HUES6 (cell line): ENCODE results near the gene HOXD3.

Source experiments
- H3K27ac ChIP-seq: 2 replicates; pipeline ENCODE4 v1.7.0; 2013; ENCODE audit warnings: low read depth, mild to moderate bottlenecking, low read length, inconsistent platforms
- H3K27me3 ChIP-seq: 2 replicates; pipeline ENCODE4 v1.6.1; 2013; ENCODE audit warnings: low read length; ENCODE audit not compliant: control insufficient read depth, insufficient read depth
- H3K36me3 ChIP-seq: 2 replicates; pipeline ENCODE4 v1.6.1; 2013; ENCODE audit warnings: low read length; ENCODE audit not compliant: control insufficient read depth, insufficient read depth
- H3K4me1 ChIP-seq: 2 replicates; pipeline ENCODE4 v1.6.1; 2013; ENCODE audit warnings: low read length; ENCODE audit not compliant: control insufficient read depth, insufficient read depth
- H3K4me3 ChIP-seq: 2 replicates; pipeline ENCODE4 v1.5.1; 2013; ENCODE audit warnings: low read depth, low read length
- H3K9ac ChIP-seq: one replicate; pipeline ENCODE4 v1.6.1; 2013; ENCODE audit warnings: mild to moderate bottlenecking, low read length
- H3K9me3 ChIP-seq: 2 replicates; pipeline ENCODE4 v1.6.1; 2013; ENCODE audit warnings: low read depth, low read length; ENCODE audit not compliant: control insufficient read depth, insufficient read depth

HOXD3 gene

GRCh38 chr2:176170602-176171305 lies 13.6 kb downstream of the HOXD3 start:
- H3K27me3 ChIP-seq = peaks cover 100% of the 10 kb centered on the region
- no peaks in the 10 kb centered on the region for H3K36me3 ChIP-seq
- H3K27ac ChIP-seq = no peak overlapping the region
- H3K4me3 ChIP-seq = no peak overlapping the region
- H3K9ac ChIP-seq = no peak overlapping the region
- no peaks in the 10 kb centered on the region for H3K9me3 ChIP-seq
- peaks cover 31% of the 10 kb centered on the region for H3K4me1 ChIP-seq

- Histone ChIP-seq H3K9me3 (no peaks in the 10 kb centered on the region), H3K4me1 (peaks cover 38% of the 10 kb centered on the region), H3K9ac (peak overlapping the region; percentile 2), H3K4me3 (peak overlapping the region; percentile 46), H3K36me3 (no peaks in the 10 kb centered on the region), H3K27ac (no peak overlapping the region), H3K27me3 (peaks cover 100% of the 10 kb centered on the region)
Measured at GRCh38 chr2:176171351-176172006, 14.4 kb downstream of the HOXD3 start.

GRCh38 chr2:176172007-176172894 lies 15.1 kb downstream of the HOXD3 start:
- Histone ChIP-seq H3K9ac (peak overlapping the region; percentile 2), H3K4me1 (peaks cover 43% of the 10 kb centered on the region), H3K27ac (no peak overlapping the region), H3K27me3 (peaks cover 100% of the 10 kb centered on the region), H3K4me3 (peak overlapping the region; percentile 46), H3K9me3 (no peaks in the 10 kb centered on the region), H3K36me3 (no peaks in the 10 kb centered on the region)

- peaks cover 48% of the 10 kb centered on the region for H3K4me1 ChIP-seq
- H3K36me3 ChIP-seq = no peaks in the 10 kb centered on the region
- H3K27me3 ChIP-seq = peaks cover 100% of the 10 kb centered on the region
- no peak overlapping the region for H3K27ac ChIP-seq
- no peaks in the 10 kb centered on the region for H3K9me3 ChIP-seq
- no peak overlapping the region for H3K9ac ChIP-seq
- no peak overlapping the region for H3K4me3 ChIP-seq
Measured at GRCh38 chr2:176172895-176173566, 15.9 kb downstream of the HOXD3 start.

GRCh38 chr2:176173567-176174381 lies 16.7 kb downstream of the HOXD3 start:
- no peak overlapping the region for H3K9ac ChIP-seq
- H3K9me3 ChIP-seq = no peaks in the 10 kb centered on the region
- no peaks in the 10 kb centered on the region for H3K36me3 ChIP-seq
- peaks cover 50% of the 10 kb centered on the region for H3K4me1 ChIP-seq
- H3K27ac ChIP-seq = no peak overlapping the region
- H3K4me3 ChIP-seq = no peak overlapping the region
- H3K27me3 ChIP-seq = peaks cover 100% of the 10 kb centered on the region

- H3K4me1 ChIP-seq = peaks cover 53% of the 10 kb centered on the region
- no peaks in the 10 kb centered on the region for H3K9me3 ChIP-seq
- H3K9ac ChIP-seq = no peak overlapping the region
- H3K27me3 ChIP-seq = peaks cover 100% of the 10 kb centered on the region
- H3K27ac ChIP-seq = no peak overlapping the region
- peak overlapping the region; percentile 58; the same call in 1 of the 2 replicates for H3K4me3 ChIP-seq
- no peaks in the 10 kb centered on the region for H3K36me3 ChIP-seq
Measured at GRCh38 chr2:176174382-176174823, 17.3 kb downstream of the HOXD3 start.

GRCh38 chr2:176174824-176175708 lies 18.0 kb downstream of the HOXD3 start:
- Histone ChIP-seq H3K4me3 (peak overlapping the region; percentile 58), H3K9me3 (no peaks in the 10 kb centered on the region), H3K4me1 (peaks cover 53% of the 10 kb centered on the region), H3K9ac (peak overlapping the region; percentile 49), H3K27me3 (peaks cover 100% of the 10 kb centered on the region), H3K36me3 (no peaks in the 10 kb centered on the region), H3K27ac (no peak overlapping the region)

- Histone ChIP-seq H3K4me1 (peaks cover 52% of the 10 kb centered on the region), H3K27ac (no peak overlapping the region), H3K4me3 (peak overlapping the region; percentile 58), H3K9ac (peak overlapping the region; percentile 49), H3K36me3 (no peaks in the 10 kb centered on the region), H3K9me3 (no peaks in the 10 kb centered on the region), H3K27me3 (peaks cover 100% of the 10 kb centered on the region)
Measured at GRCh38 chr2:176175709-176176607, 18.9 kb downstream of the HOXD3 start.

- H3K9me3 ChIP-seq = no peaks in the 10 kb centered on the region
- no peaks in the 10 kb centered on the region for H3K36me3 ChIP-seq
- peak overlapping the region; percentile 63 for H3K4me3 ChIP-seq
- H3K27me3 ChIP-seq = peaks cover 100% of the 10 kb centered on the region
- H3K4me1 ChIP-seq = peaks cover 39% of the 10 kb centered on the region
- no peak overlapping the region for H3K27ac ChIP-seq
- peak overlapping the region; percentile 18 for H3K9ac ChIP-seq
Measured at GRCh38 chr2:176177580-176178037, 20.5 kb downstream of the HOXD3 start.
